Heart right ventricle (tissue), 16 donors: ENCODE data around the gene ALDOA. TPM values are rescaled to one million over a fixed set of nuclear protein-coding genes. Genes with fewer than 3 reads are reported as not detected.
"Not testable (repeated sequence)": the region's sequence is repeated elsewhere in the genome, so short reads cannot be mapped to it uniquely, and the experiment has no call there.

Experiments
- ATAC-seq, 8 donors: fragments of 200-7000 bp; cut with Tn5 transposase; one replicate each; pipeline ENCODE4 v1.9.1; 2020; ENCODE audit warnings: mild to moderate bottlenecking in 8 of 8, moderate library complexity in 8 of 8, moderate number of reproducible peaks in 1 of 8
- DNase-seq, 2 donors: peaks; one replicate each; pipeline ENCODE4 v3.0.0-alpha.2; 2020
- H3K27ac ChIP-seq, 10 donors: fragments of 200-600 bp; sonication (generic) in 2 of 10; one replicate each; pipeline versions ENCODE4 v1.5.0 to v1.8.0; 2020 to 2022; ENCODE audit warnings: mild to moderate bottlenecking in 3 of 10
- H3K27me3 ChIP-seq, 7 donors: fragments of 200-600 bp; one replicate each; pipeline ENCODE4 v1.8.0; 2021 to 2022; ENCODE audit warnings: mild to moderate bottlenecking in 2 of 7
- H3K36me3 ChIP-seq, 9 donors: fragments of 200-600 bp; sonication (generic) in 1 of 9; one replicate each; pipeline versions ENCODE4 v1.5.0 to v1.8.0; 2020 to 2022; ENCODE audit warnings: mild to moderate bottlenecking in 2 of 9
- H3K4me1 ChIP-seq, 9 donors: fragments of 200-600 bp; sonication (generic) in 1 of 9; one replicate each; pipeline versions ENCODE4 v1.5.0 to v1.8.0; 2020 to 2022; ENCODE audit warnings: mild to moderate bottlenecking in 4 of 9
- H3K4me3 ChIP-seq, 10 donors: fragments of 200-600 bp; sonication (generic) in 2 of 10; one replicate each; pipeline versions ENCODE4 v1.5.0 to v1.8.0; 2020 to 2022; ENCODE audit warnings: mild to moderate bottlenecking in 7 of 10, moderate library complexity in 2 of 10
- H3K9me3 ChIP-seq, 11 donors: fragments of 200-600 bp in 10 of 11; sonication (generic) in 2 of 11; one replicate each; pipeline versions ENCODE4 v1.5.0 to v1.8.0; 2013 to 2022; ENCODE audit warnings: mild to moderate bottlenecking in 2 of 11, control low read depth in 1 of 11, moderate library complexity in 1 of 11
- CTCF ChIP-seq, 9 donors: fragments of 200-600 bp; sonication (generic) in 2 of 9; IDR thresholded peaks; one replicate each; pipeline versions ENCODE4 v1.5.0 to v1.8.0; 2021 to 2022; ENCODE audit warnings: antibody characterized with exemption in 9 of 9, mild to moderate bottlenecking in 5 of 9, moderate library complexity in 1 of 9
- WGBS, 2 donors: extraction: QIAGEN DNeasy Blood & Tissue Kit; methylation state at CpG; one replicate each; pipeline ENCODE4 v1.1.7; 2013; ENCODE audit warnings: inconsistent platforms in 1 of 2; 5-methylcytosine and 5-hydroxymethylcytosine counted together
- intact Hi-C, 10 donors: fragments of 100-400 bp; cut with DNase I; formaldehyde crosslinking; loops; one replicate each; pipeline versions ENCODE4 v1.11.1 to v1.14.2; 2022
- polyA plus RNA-seq, 2 donors: library from polyadenylated mRNA; stranded (reverse); fragments of 200-250 nt; gene quantifications; one replicate each; pipeline ENCODE4 v1.2.3, GENCODE V29; 2013
- total RNA-seq, 10 donors: library from RNA; stranded (reverse); fragmentation: NEBNext Ultra II Directional in 3 of 10; extraction: Animal tissue kit (Norgen Biotek cat#: 25700) in 3 of 10; gene quantifications; one replicate each; pipeline versions ENCODE4 v1.2.1 to v1.2.4, GENCODE V29; 2021 to 2023
- donor health status: Arrhythmogenic right ventricular cardiomyopathy.
- donor health status: ischemic (EF 13 %, LVEDD 7.1; RV severe dilation, severe dysfunction).
- donor health status: healthy with polysubstance abuse.
- donor health status: DM: no; HTN: yes; CAD: no.
- donor health status: DM: no; HTN: no; CAD: no.
- donor health status: ischemic (EF 25% LVEDD 6.9; RV normal size, moderate dysfunction).
- donor health status: ischemic (EF 25% LVEDD 5.7; RV mildly dilated, moderate dysfunction).
- donor health status: healthy.
- donor health status: DM: yes; HTN: yes; CAD: no.
- donor health status: Ischemic cardiomyopathy.
- donor health status: ischemic (EF 35%, LVEDD 5.7; RV mildly dilated, moderate dysfunction).
- donor health status: nonischemic (EF 11% LVEDD 7.7; RV severe dilation, severe dysfunction).
- donor health status: DM: yes; HTN: yes; CAD: no.
- donor health status: PGD.
- donor health status: ischemic (EF 29% LVEDD 5.4; RV normal size, mild dysfunction).
- donor health status: nonischemic (EF 23%, LVEDD 6.1; RV moderate dilation, normal function).

Gene ALDOA
- total and polyA plus RNA-seq, 12 donors, result 2,873 to 4,582 (median 3,767) TPM

GRCh38 chr16:30113711-30114333 lies 48.3 kb downstream of the ALDOA start:
- intact Hi-C loops, result loop anchor here in 1 of 10 donors (10.0 kb wide), 1 partner anchor 311 kb away; no protein-coding TSS in a partner anchor
- no peaks in the 10 kb centered on the region for H3K9me3 ChIP-seq
- H3K4me3 ChIP-seq, result no peak overlapping the region
- WGBS, 2 donors, result 89 to 90% methylated on average over 20 of the region's 20 CpGs
- peak overlapping the region in 1 of 10 donors; percentile 13 for H3K27ac ChIP-seq
- no peaks in the 10 kb centered on the region for H3K27me3 ChIP-seq
- no peak for TF ChIP-seq CTCF (IDR thresholded peaks at IDR 0.05)
- DNase-seq, result no peak
- ATAC-seq, result peak in 3 of 8 donors; percentile 4 to 21 (median 11)
- peaks cover 7 to 100% (median 45%) of the 10 kb centered on the region in 9 donors for H3K36me3 ChIP-seq
- peaks cover 0 to 9% (median 0%) of the 10 kb centered on the region in 9 donors for H3K4me1 ChIP-seq

- no peak for DNase-seq
- Histone ChIP-seq H3K27ac (no peak overlapping the region), H3K4me3 (no peak overlapping the region), H3K9me3 (no peaks in the 10 kb centered on the region), H3K36me3 (peaks cover 7 to 100% (median 50%) of the 10 kb centered on the region in 9 donors), H3K4me1 (peaks cover 0 to 12% (median 0%) of the 10 kb centered on the region in 9 donors), H3K27me3 (no peaks in the 10 kb centered on the region)
- WGBS, 2 donors, result 80 to 89% methylated on average over 11 of the region's 11 CpGs
- ATAC-seq, result no peak
- no peak for TF ChIP-seq CTCF (IDR thresholded peaks at IDR 0.05)
- intact Hi-C loops, result loop anchor here in 1 of 10 donors (10.0 kb wide), 1 partner anchor 310 kb away; no protein-coding TSS in a partner anchor
Observed at GRCh38 chr16:30114411-30114810, 48.9 kb downstream of the ALDOA start.

- WGBS, 2 donors, result 95% methylated on average over 7 of the region's 7 CpGs
- Histone ChIP-seq H3K27ac (peak overlapping the region in 1 of 10 donors; percentile 14), H3K4me1 (peaks cover 0 to 16% (median 3%) of the 10 kb centered on the region in 9 donors), H3K36me3 (peaks cover 7 to 100% (median 54%) of the 10 kb centered on the region in 9 donors)
- DNase-seq, H3K4me3 ChIP-seq, H3K27me3 ChIP-seq, H3K9me3 ChIP-seq, ATAC-seq: not testable (repeated sequence)
- intact Hi-C loops, result loop anchor here in 1 of 10 donors (10.0 kb wide), 1 partner anchor 310 kb away; no protein-coding TSS in a partner anchor
Observed at GRCh38 chr16:30114833-30115232, 49.3 kb downstream of the ALDOA start.

- DNase-seq, result no peak
- WGBS, 2 donors, result 95 to 97% methylated on average over 7 of the region's 7 CpGs
- no peak for TF ChIP-seq CTCF (IDR thresholded peaks at IDR 0.05)
- no peaks in the 10 kb centered on the region for H3K27me3 ChIP-seq
- intact Hi-C loops, result loop anchor here in 1 of 10 donors (10.0 kb wide), 1 partner anchor 310 kb away; no protein-coding TSS in a partner anchor
- H3K4me1 ChIP-seq, result peaks cover 0 to 20% (median 7%) of the 10 kb centered on the region in 9 donors
- H3K27ac ChIP-seq, result peak overlapping the region in 1 of 10 donors; percentile 14
- peaks cover 7 to 100% (median 57%) of the 10 kb centered on the region in 9 donors for H3K36me3 ChIP-seq
- no peak for ATAC-seq
- H3K9me3 ChIP-seq, result no peaks in the 10 kb centered on the region
- no peak overlapping the region for H3K4me3 ChIP-seq
Observed at GRCh38 chr16:30115238-30115637, 49.7 kb downstream of the ALDOA start.
